Fibroblast of the conjunctiva (primary cell): ENCODE data around the gene TBCD.

ENCODE experiments used
- DNase-seq: peaks from one replicate; pipeline ENCODE4 v3.0.0-alpha.2; 2010; ENCODE audit warnings: low read depth

Gene TBCD

GRCh38 chr17:82923366-82924113 is 171.7 kb downstream of the TBCD start:
- no peak for DNase-seq

- DNase-seq, result no peak
Measured at GRCh38 chr17:82924214-82924613, 172.3 kb downstream of the TBCD start.

- DNase-seq, result no peak
Measured at GRCh38 chr17:82924812-82925211, 172.9 kb downstream of the TBCD start.

- no peak for DNase-seq
Measured at GRCh38 chr17:82925336-82925735, 173.5 kb downstream of the TBCD start.

GRCh38 chr17:82926081-82926480 is 174.2 kb downstream of the TBCD start:
- DNase-seq, result no peak

GRCh38 chr17:82926716-82927115 is 174.9 kb downstream of the TBCD start:
- no peak for DNase-seq

- no peak for DNase-seq
Measured at GRCh38 chr17:82927311-82927660, 175.4 kb downstream of the TBCD start.

- no peak for DNase-seq
Measured at GRCh38 chr17:82927661-82928601, 176.1 kb downstream of the TBCD start.

GRCh38 chr17:82929011-82929622 is 177.3 kb downstream of the TBCD start:
- DNase-seq, result no peak

- DNase-seq, result no peak
Measured at GRCh38 chr17:82929676-82930042, 177.8 kb downstream of the TBCD start.

- DNase-seq, result no peak
Measured at GRCh38 chr17:82930043-82930923, 178.4 kb downstream of the TBCD start.

GRCh38 chr17:82930924-82931698 is 179.2 kb downstream of the TBCD start:
- DNase-seq, result no peak

GRCh38 chr17:82931699-82932517 is 180.0 kb downstream of the TBCD start:
- DNase-seq, result peak; percentile 46

GRCh38 chr17:82932518-82933310 is 180.8 kb downstream of the TBCD start:
- no peak for DNase-seq

- no peak for DNase-seq
Measured at GRCh38 chr17:82933911-82934310, 182.0 kb downstream of the TBCD start.

- DNase-seq, result no peak
Measured at GRCh38 chr17:82935966-82936767, 184.3 kb downstream of the TBCD start.

- no peak for DNase-seq
Measured at GRCh38 chr17:82936768-82937171, 184.9 kb downstream of the TBCD start.
